Ovary (tissue), 3 donors: ENCODE data around the gene UCK1.

Source experiments
- POLR2A ChIP-seq: fragments of 450-650 bp; IDR thresholded peaks from one replicate; pipeline ENCODE4 v1.6.1; 2017; ENCODE audit warnings: antibody characterized with exemption, mild to moderate bottlenecking, moderate library complexity
- TF ChIP-seq, protein P1 (sequence below), 3 donors: fragments of 450-650 bp in 2 of 3; fragments of 200-600 bp in 1 of 3; IDR thresholded peaks; one replicate each; pipeline versions ENCODE4 v1.5.1 to v1.8.0; 2016 to 2022; ENCODE audit warnings: antibody characterized with exemption in 3 of 3, mild to moderate bottlenecking in 1 of 3
- donor health status: DM: no; HTN: no; CAD: no.

DNA sequence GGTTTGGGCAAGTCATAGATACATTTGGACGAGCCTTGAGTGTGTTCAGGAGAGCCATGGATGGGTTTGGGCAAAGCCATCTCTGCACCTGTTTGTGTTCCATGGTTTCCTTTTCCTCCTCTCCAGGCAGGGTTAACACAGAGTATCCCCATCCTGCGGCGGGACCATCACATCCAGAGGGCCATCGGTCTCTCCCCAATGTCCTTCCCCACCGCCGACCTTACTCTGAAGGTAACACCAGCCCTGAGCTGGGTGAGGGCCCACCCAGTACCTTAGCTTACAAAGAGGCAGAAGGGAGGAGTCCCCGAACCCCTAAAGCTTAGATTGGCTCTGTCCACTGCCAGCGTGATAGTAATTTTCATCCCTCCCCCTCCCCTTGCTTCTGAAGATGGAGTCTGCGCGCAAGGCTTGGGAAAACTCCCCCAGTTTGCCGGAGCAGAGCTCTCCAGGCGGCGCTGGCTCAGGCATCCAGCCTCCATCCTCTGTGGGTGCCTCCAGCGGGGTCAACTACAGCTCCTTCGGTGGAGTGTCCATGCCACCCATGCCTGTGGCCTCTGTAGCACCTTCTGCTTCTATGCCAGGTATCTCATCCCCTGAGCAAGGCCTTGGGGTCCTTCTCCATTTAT, 46.4 kb downstream of the UCK1 start:
- TF ChIP-seq, protein P1, sequence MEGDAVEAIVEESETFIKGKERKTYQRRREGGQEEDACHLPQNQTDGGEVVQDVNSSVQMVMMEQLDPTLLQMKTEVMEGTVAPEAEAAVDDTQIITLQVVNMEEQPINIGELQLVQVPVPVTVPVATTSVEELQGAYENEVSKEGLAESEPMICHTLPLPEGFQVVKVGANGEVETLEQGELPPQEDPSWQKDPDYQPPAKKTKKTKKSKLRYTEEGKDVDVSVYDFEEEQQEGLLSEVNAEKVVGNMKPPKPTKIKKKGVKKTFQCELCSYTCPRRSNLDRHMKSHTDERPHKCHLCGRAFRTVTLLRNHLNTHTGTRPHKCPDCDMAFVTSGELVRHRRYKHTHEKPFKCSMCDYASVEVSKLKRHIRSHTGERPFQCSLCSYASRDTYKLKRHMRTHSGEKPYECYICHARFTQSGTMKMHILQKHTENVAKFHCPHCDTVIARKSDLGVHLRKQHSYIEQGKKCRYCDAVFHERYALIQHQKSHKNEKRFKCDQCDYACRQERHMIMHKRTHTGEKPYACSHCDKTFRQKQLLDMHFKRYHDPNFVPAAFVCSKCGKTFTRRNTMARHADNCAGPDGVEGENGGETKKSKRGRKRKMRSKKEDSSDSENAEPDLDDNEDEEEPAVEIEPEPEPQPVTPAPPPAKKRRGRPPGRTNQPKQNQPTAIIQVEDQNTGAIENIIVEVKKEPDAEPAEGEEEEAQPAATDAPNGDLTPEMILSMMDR (IDR thresholded peaks at IDR 0.05) = no peak
- no peak for TF ChIP-seq POLR2A
